B cell (primary cell): ENCODE data around the gene GAD2. TPM values are rescaled to one million over a fixed set of nuclear protein-coding genes. Genes with fewer than 3 reads are reported as not detected.

ENCODE experiments used
- ATAC-seq: fragments of 200-7000 bp; cut with Tn5 transposase; one replicate; pipeline ENCODE4 v1.10.0; 2021; ENCODE audit warnings: low read depth, mild to moderate bottlenecking, moderate number of reproducible peaks, moderate library complexity
- CTCF ChIA-PET: fragments of 350-600 bp; sonication (Branson Sonifier 250); formaldehyde crosslinking; loops from one replicate; lab custom pipeline; 2021; ENCODE audit warnings: antibody characterized with exemption, inconsistent platforms; lab: Charles Lee
- POLR2A ChIA-PET: fragments of 350-600 bp; sonication (Branson Sonifier 250); formaldehyde crosslinking; loops from one replicate; lab custom pipeline; 2021; ENCODE audit warnings: antibody characterized with exemption; lab: Charles Lee
- DNase-seq: peaks from one replicate; pipeline ENCODE4 v3.0.0; 2013
- H2AFZ ChIP-seq: 2 replicates; pipeline ENCODE4 v1.6.1; 2012; ENCODE audit warnings: mild to moderate bottlenecking, low read depth, low read length; ENCODE audit not compliant: insufficient read depth, poor library complexity, severe bottlenecking
- H3K27ac ChIP-seq, 2 donors: 1 replicate in 1 of 2; 2 replicates in 1 of 2; pipeline ENCODE4 v1.5.1; 2012 to 2013; ENCODE audit warnings: low read length in 2 of 2, mild to moderate bottlenecking in 2 of 2, moderate library complexity in 1 of 2
- H3K27me3 ChIP-seq, 4 experiments: fragments of 200-600 bp in 1 of 4; sonication (generic) in 1 of 4; replicated peaks in 1 of 4; 1 replicate in 2 of 4; 2 replicates in 2 of 4; pipeline versions ENCODE4 v1.6.1 to v1.7.0; 2013 to 2016; ENCODE audit warnings: low read length in 3 of 4, mild to moderate bottlenecking in 2 of 4, mixed read lengths in 1 of 4, moderate library complexity in 1 of 4; ENCODE audit not compliant: insufficient read depth in 4 of 4, control insufficient read depth in 3 of 4; ENCODE audit errors: control extremely low read depth in 1 of 4
- H3K36me3 ChIP-seq, 2 experiments: replicated peaks in 1 of 2; 1 replicate in 1 of 2; 2 replicates in 1 of 2; pipeline versions ENCODE4 v1.6.1 to v1.7.1; 2013; ENCODE audit warnings: low read length in 1 of 2; ENCODE audit not compliant: insufficient read depth in 2 of 2, control insufficient read depth in 1 of 2; ENCODE audit errors: control extremely low read depth in 1 of 2, extremely low read depth in 1 of 2
- H3K4me1 ChIP-seq, 2 donors: fragments of 200-600 bp in 1 of 2; sonication (generic) in 1 of 2; 1 replicate in 1 of 2; 2 replicates in 1 of 2; pipeline versions ENCODE4 v1.5.1 to v1.6.1; 2013 to 2017; ENCODE audit warnings: low read length in 2 of 2; ENCODE audit not compliant: control insufficient read depth in 2 of 2, insufficient read depth in 2 of 2
- H3K4me2 ChIP-seq: replicated peaks from 2 replicates; pipeline ENCODE3; 2012; ENCODE audit warnings: mild to moderate bottlenecking, low read depth, low read length; ENCODE audit not compliant: poor library complexity, severe bottlenecking
- H3K4me3 ChIP-seq, 5 experiments: fragments of 200-600 bp in 1 of 5; sonication (generic) in 1 of 5; 1 replicate in 3 of 5; 2 replicates in 2 of 5; pipeline versions ENCODE4 v1.5.1 to v1.7.0; 2011 to 2016; ENCODE audit warnings: low read length in 4 of 5, mild to moderate bottlenecking in 4 of 5, low read depth in 2 of 5, control low read depth in 1 of 5, moderate library complexity in 1 of 5; ENCODE audit not compliant: insufficient read depth in 1 of 5; ENCODE audit errors: control extremely low read depth in 1 of 5, extremely low read depth in 1 of 5
- H3K79me2 ChIP-seq: fragments of 200-600 bp; sonication (generic); one replicate; pipeline ENCODE4 v1.6.0; 2016; ENCODE audit warnings: low read length; ENCODE audit not compliant: control insufficient read depth, insufficient read depth
- H3K9ac ChIP-seq: fragments of 200-600 bp; sonication (generic); 2 replicates; pipeline ENCODE4 v1.6.1; 2017; ENCODE audit warnings: mild to moderate bottlenecking, low read length, moderate library complexity
- H3K9me3 ChIP-seq, 3 donors: one replicate each; pipeline versions ENCODE4 v1.6.1 to v1.7.1; 2013; ENCODE audit warnings: low read length in 2 of 3; ENCODE audit not compliant: control insufficient read depth in 2 of 3, insufficient read depth in 1 of 3; ENCODE audit errors: control extremely low read depth in 1 of 3
- H4K20me1 ChIP-seq: 2 replicates; pipeline ENCODE4 v1.6.0; 2012; ENCODE audit warnings: mild to moderate bottlenecking, low read length; ENCODE audit not compliant: insufficient read depth, control insufficient read depth, poor library complexity, severe bottlenecking
- H3K27ac Mint-ChIP-seq: one replicate; pipeline ENCODE4 v1.8.0; 2021; ENCODE audit warnings: mixed read lengths
- H3K27me3 Mint-ChIP-seq: one replicate; pipeline ENCODE4 v1.8.0; 2021; ENCODE audit warnings: mixed read lengths
- H3K4me1 Mint-ChIP-seq: one replicate; pipeline ENCODE4 v1.8.0; 2021; ENCODE audit warnings: mixed read lengths
- H3K4me3 Mint-ChIP-seq: one replicate; pipeline ENCODE4 v1.8.0; 2021; ENCODE audit warnings: mixed read lengths
- H3K9me3 Mint-ChIP-seq: one replicate; pipeline ENCODE4 v1.8.0; 2022; ENCODE audit warnings: mixed read lengths; ENCODE audit not compliant: insufficient read depth
- CTCF ChIP-seq: fragments of 200-600 bp; IDR thresholded peaks from one replicate; pipeline ENCODE4 v1.8.0; 2022; ENCODE audit warnings: antibody characterized with exemption, mild to moderate bottlenecking
- EZH2 ChIP-seq: IDR thresholded peaks from 2 replicates; pipeline ENCODE4 v1.6.1; 2012; ENCODE audit warnings: borderline replicate concordance, low read depth, mild to moderate bottlenecking, moderate library complexity, low read length; ENCODE audit not compliant: insufficient read depth, poor library complexity, severe bottlenecking
- WGBS: methylation state at CpG from one replicate; pipeline ENCODE4 v1.1.5; 2013; ENCODE audit warnings: missing lambda C conversion rate; ENCODE audit not compliant: insufficient coverage; 5-methylcytosine and 5-hydroxymethylcytosine counted together
- intact Hi-C: fragments of 100-400 bp; cut with micrococcal nuclease; formaldehyde crosslinking; loops from one replicate; pipeline ENCODE4 v1.10.0; 2022
- polyA plus RNA-seq: library from polyadenylated mRNA; depleted of rRNA; stranded (reverse); fragments of >200 nt; gene quantifications from 2 replicates; pipeline ENCODE4 v1.2.3, GENCODE V29; 2012
- total RNA-seq, 2 donors: library from RNA; stranded (reverse); fragments of 120-200 nt in 1 of 2; gene quantifications; 1 replicate in 1 of 2; 2 replicates in 1 of 2; pipeline versions ENCODE4 v1.2.3 to v1.2.4, GENCODE V29; 2013 to 2022

Gene GAD2
- total and polyA plus RNA-seq, 2 donors (not counting 1 experiment from before 2014, with no cell fraction given): not detected

- ChIA-PET CTCF (no interaction called here), POLR2A (no interaction called here)
- Mint-ChIP-seq H3K4me3 (no peak overlapping the region), H3K27ac (no peak overlapping the region), H3K27me3 (peaks cover 15% of the 10 kb centered on the region), H3K4me1 (no peaks in the 10 kb centered on the region), H3K9me3 (no peaks in the 10 kb centered on the region)
- intact Hi-C loops: no loop called here
- Histone ChIP-seq H3K79me2 (no peaks in the 10 kb centered on the region), H2AFZ (no peak overlapping the region), H3K9ac (no peak overlapping the region), H3K4me3 (no peak overlapping the region), H3K27ac (no peak overlapping the region), H3K36me3 (no peaks in the 10 kb centered on the region), H3K9me3 (no peaks in the 10 kb centered on the region), H4K20me1 (no peaks in the 10 kb centered on the region), H3K4me1 (no peaks in the 10 kb centered on the region), H3K27me3 (no peaks in the 10 kb centered on the region), H3K4me2 (no peak overlapping the region)
- WGBS: 79% methylated on average over 4 of the region's 4 CpGs
- DNase-seq (no peak), ATAC-seq (no peak)
- TF ChIP-seq CTCF (no peak), EZH2 (no peak)
These were observed 39.2 kb upstream of the GAD2 start for GRCh38 chr10:26177341-26177740.

GRCh38 chr10:26194275-26194674 is 22.3 kb upstream of the GAD2 start:
- no peak overlapping the region for H3K27ac ChIP-seq
- no peaks in the 10 kb centered on the region for H3K79me2 ChIP-seq
- Mint-ChIP-seq H3K9me3 (peaks cover 3% of the 10 kb centered on the region), H3K4me3 (no peak overlapping the region), H3K27me3 (peaks cover 10% of the 10 kb centered on the region), H3K4me1 (peaks cover 3% of the 10 kb centered on the region), H3K27ac (no peak overlapping the region)
- POLR2A ChIA-PET: no interaction called here
- peaks cover 0 to 3% (median 0%) of the 10 kb centered on the region in 4 experiments for H3K27me3 ChIP-seq
- no peak overlapping the region for H3K4me2 ChIP-seq
- H3K4me3 ChIP-seq: no peak overlapping the region
- no peak for DNase-seq
- CTCF ChIA-PET: no interaction called here
- H3K36me3 ChIP-seq: no peaks in the 10 kb centered on the region
- no peaks in the 10 kb centered on the region for H4K20me1 ChIP-seq
- intact Hi-C loops: no loop called here
- no peak for TF ChIP-seq EZH2
- no peak for TF ChIP-seq CTCF
- WGBS: 95% methylated on average over 4 of the region's 5 CpGs
- H3K9me3 ChIP-seq: peaks cover 0 to 4% (median 0%) of the 10 kb centered on the region in 3 donors
- no peaks in the 10 kb centered on the region for H3K4me1 ChIP-seq
- H2AFZ ChIP-seq: no peak overlapping the region
- H3K9ac ChIP-seq: no peak overlapping the region
- ATAC-seq: no peak
